HepG2 (cell line): ENCODE results near the gene TNPO3. TPM values are rescaled to one million over a fixed set of nuclear protein-coding genes. Genes with fewer than 3 reads are reported as not detected.
A peak's percentile ranks its signal among the peaks of the same experiment; 100 is the strongest.

Experiments
- AGO2 ChIP-seq: fragments of 200-400 bp; formaldehyde crosslinking; optimal IDR thresholded peaks from 2 replicates; pipeline ENCODE3; 2017; ENCODE audit warnings: mild to moderate bottlenecking, low read depth, low read length, moderate library complexity
- EP300 ChIP-seq, 3 experiments: sonication (generic) in 1 of 3; formaldehyde crosslinking in 1 of 3; IDR thresholded peaks; 2 replicates each; pipeline versions ENCODE4 v1.5.1 to v1.6.1; 2011 to 2020; ENCODE audit warnings: low read depth in 2 of 3, low read length in 2 of 3, borderline replicate concordance in 1 of 3, improper control_type of control experiment in 1 of 3, mild to moderate bottlenecking in 1 of 3, missing genetic modification reagents in 1 of 3, moderate library complexity in 1 of 3
- IRF2 ChIP-seq: IDR thresholded peaks from 2 replicates; pipeline ENCODE4 v1.6.1; 2018; ENCODE audit warnings: missing genetic modification reagents, missing compliant biosample characterization
- KDM5B ChIP-seq: sonication (generic); formaldehyde crosslinking; IDR thresholded peaks from 2 replicates; pipeline ENCODE4 v1.4.0; 2020; ENCODE audit warnings: missing genetic modification reagents, mild to moderate bottlenecking, borderline replicate concordance
- MTF1 ChIP-seq: sonication (generic); formaldehyde crosslinking; IDR thresholded peaks from 2 replicates; pipeline ENCODE4 v1.5.0; 2020; ENCODE audit warnings: missing genetic modification reagents
- NR2F6 ChIP-seq, 2 experiments: IDR thresholded peaks; 2 replicates each; pipeline ENCODE4 v1.6.1; 2016; ENCODE audit warnings: antibody characterized with exemption in 1 of 2, mild to moderate bottlenecking in 1 of 2
- RARA ChIP-seq: IDR thresholded peaks from 2 replicates; pipeline ENCODE4 v1.6.1; 2016; ENCODE audit warnings: missing genetic modification reagents, missing compliant biosample characterization
- REL ChIP-seq: sonication (generic); formaldehyde crosslinking; conservative IDR thresholded peaks from 2 replicates; pipeline ENCODE4 v1.8.0; 2022; ENCODE audit warnings: mild to moderate bottlenecking, missing genetic modification reagents, moderate library complexity
- TAF15 ChIP-seq: fragments of 200-400 bp; formaldehyde crosslinking; IDR thresholded peaks from one replicate; pipeline ENCODE4 v1.6.1; 2018; ENCODE audit warnings: mild to moderate bottlenecking, low read depth, low read length; ENCODE audit not compliant: poor library complexity, severe bottlenecking
- TMF1 ChIP-seq: sonication (generic); formaldehyde crosslinking; IDR thresholded peaks from 2 replicates; pipeline ENCODE4 v1.8.1; 2022; ENCODE audit warnings: low read depth, missing genetic modification reagents
- YEATS2 ChIP-seq: sonication (generic); formaldehyde crosslinking; IDR thresholded peaks from 2 replicates; pipeline ENCODE4 v1.4.0; 2020; ENCODE audit warnings: missing genetic modification reagents, borderline replicate concordance
- ZEB1 ChIP-seq: IDR thresholded peaks from 2 replicates; pipeline ENCODE4 v1.6.1; 2012; ENCODE audit warnings: mild to moderate bottlenecking, low read depth, inconsistent platforms; ENCODE audit not compliant: insufficient replicate concordance
- ZNF17 ChIP-seq: sonication (generic); formaldehyde crosslinking; IDR thresholded peaks from 2 replicates; pipeline ENCODE4 v1.5.0; 2020; ENCODE audit warnings: mild to moderate bottlenecking, missing genetic modification reagents
- ZNF230 ChIP-seq: sonication (generic); formaldehyde crosslinking; IDR thresholded peaks from 2 replicates; pipeline ENCODE4 v1.4.0; 2020; ENCODE audit warnings: mild to moderate bottlenecking, missing genetic modification reagents
- ZNF350 ChIP-seq: sonication (generic); formaldehyde crosslinking; IDR thresholded peaks from 2 replicates; pipeline ENCODE4 v1.4.0; 2020; ENCODE audit warnings: mild to moderate bottlenecking, low read depth, missing genetic modification reagents, borderline replicate concordance
- ZNF720 ChIP-seq: sonication (generic); formaldehyde crosslinking; IDR thresholded peaks from 2 replicates; pipeline ENCODE4 v1.4.0; 2020; ENCODE audit warnings: missing genetic modification reagents
- ZNF747 ChIP-seq: sonication (generic); formaldehyde crosslinking; IDR thresholded peaks from 2 replicates; pipeline ENCODE4 v1.8.1; 2023; ENCODE audit warnings: missing genetic modification reagents, mild to moderate bottlenecking, borderline replicate concordance
- polyA plus RNA-seq, 8 experiments: library from polyadenylated mRNA; depleted of rRNA in 3 of 8; stranded (reverse) in 7 of 8; unstranded in 1 of 8; fragments of >200 nt; fragmentation: Illumina TruSeq in 4 of 8; extraction: Trizol in 4 of 8; gene quantifications; 2 replicates each; pipeline versions ENCODE4 v1.2.1 to v1.2.3, GENCODE V29; 2011 to 2016; ENCODE audit warnings: low read depth in 4 of 8, missing spikeins in 1 of 8, mixed read lengths in 1 of 8; ENCODE audit not compliant: insufficient read depth in 1 of 8
- total RNA-seq, 5 experiments: library from RNA; depleted of rRNA; stranded (reverse); fragments of >200 nt; fragmentation: Illumina TruSeq; extraction: Trizol; gene quantifications; 2 replicates each; pipeline ENCODE4 v1.2.3, GENCODE V29; 2016; ENCODE audit warnings: low read depth in 1 of 5
- TF ChIP-seq, protein P1 (sequence below): sonication (generic); formaldehyde crosslinking; IDR thresholded peaks from 2 replicates; pipeline ENCODE4 v1.5.0; 2020; ENCODE audit warnings: mild to moderate bottlenecking, missing genetic modification reagents, moderate library complexity
- TF ChIP-seq, protein P2 (sequence below): sonication (generic); formaldehyde crosslinking; IDR thresholded peaks from 2 replicates; pipeline ENCODE4 v1.9.0; 2021; ENCODE audit warnings: missing genetic modification reagents, mild to moderate bottlenecking, borderline replicate concordance
- TF ChIP-seq, protein P3 (sequence below): sonication (generic); formaldehyde crosslinking; IDR thresholded peaks from 2 replicates; pipeline ENCODE4 v1.4.0; 2020; ENCODE audit warnings: missing genetic modification reagents
- TF ChIP-seq, protein P4 (sequence below): sonication (generic); formaldehyde crosslinking; IDR thresholded peaks from 2 replicates; pipeline ENCODE4 v1.5.0; 2020; ENCODE audit warnings: mild to moderate bottlenecking, missing genetic modification reagents
- TF ChIP-seq, protein P5 (sequence below): sonication (generic); formaldehyde crosslinking; IDR thresholded peaks from 2 replicates; pipeline ENCODE4 v1.8.1; 2023; ENCODE audit warnings: mild to moderate bottlenecking, moderate library complexity, missing genetic modification reagents
- TF ChIP-seq, protein P6 (sequence below): IDR thresholded peaks from 2 replicates; pipeline ENCODE4 v1.6.1; 2012; ENCODE audit warnings: inconsistent platforms

Gene TNPO3
- total and polyA plus RNA-seq, 2 of the 13 experiments (the other 11 are each of a cell fraction or from before 2014, with no cell fraction given) = 23.8 to 44.6 TPM

DNA sequence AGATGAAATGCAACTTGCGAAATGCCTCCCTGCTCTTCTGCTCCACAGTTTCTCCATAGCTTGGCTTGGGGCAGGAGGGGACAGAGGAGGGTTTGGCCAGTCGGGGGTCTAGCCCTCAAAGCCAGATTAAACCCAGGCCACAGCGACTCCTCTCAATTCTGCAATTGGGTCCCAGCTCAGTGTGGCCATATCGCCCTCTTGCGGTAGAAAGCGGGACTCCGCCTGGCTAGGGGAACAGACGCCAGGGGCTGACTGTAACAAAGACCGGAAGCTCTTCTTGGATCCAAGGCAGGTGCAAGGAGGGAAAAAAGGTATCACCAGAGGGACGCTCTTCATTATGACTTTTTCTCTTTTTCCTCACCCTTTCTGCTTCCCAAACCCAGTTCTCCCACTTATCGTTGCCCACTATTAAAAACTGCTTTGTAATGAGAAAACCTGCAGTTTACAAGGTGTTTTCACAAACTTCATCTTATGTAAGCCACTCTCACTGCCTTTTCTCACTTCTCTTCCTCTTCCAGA is 36.6 kb upstream of the TNPO3 start (continued):
- TF ChIP-seq, protein P1, sequence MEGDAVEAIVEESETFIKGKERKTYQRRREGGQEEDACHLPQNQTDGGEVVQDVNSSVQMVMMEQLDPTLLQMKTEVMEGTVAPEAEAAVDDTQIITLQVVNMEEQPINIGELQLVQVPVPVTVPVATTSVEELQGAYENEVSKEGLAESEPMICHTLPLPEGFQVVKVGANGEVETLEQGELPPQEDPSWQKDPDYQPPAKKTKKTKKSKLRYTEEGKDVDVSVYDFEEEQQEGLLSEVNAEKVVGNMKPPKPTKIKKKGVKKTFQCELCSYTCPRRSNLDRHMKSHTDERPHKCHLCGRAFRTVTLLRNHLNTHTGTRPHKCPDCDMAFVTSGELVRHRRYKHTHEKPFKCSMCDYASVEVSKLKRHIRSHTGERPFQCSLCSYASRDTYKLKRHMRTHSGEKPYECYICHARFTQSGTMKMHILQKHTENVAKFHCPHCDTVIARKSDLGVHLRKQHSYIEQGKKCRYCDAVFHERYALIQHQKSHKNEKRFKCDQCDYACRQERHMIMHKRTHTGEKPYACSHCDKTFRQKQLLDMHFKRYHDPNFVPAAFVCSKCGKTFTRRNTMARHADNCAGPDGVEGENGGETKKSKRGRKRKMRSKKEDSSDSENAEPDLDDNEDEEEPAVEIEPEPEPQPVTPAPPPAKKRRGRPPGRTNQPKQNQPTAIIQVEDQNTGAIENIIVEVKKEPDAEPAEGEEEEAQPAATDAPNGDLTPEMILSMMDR (CRISPR knock-in tag) = peak; percentile 98
- TF ChIP-seq IRF2 (peak; percentile 42; the same call in 1 of the 2 replicates), ZNF747 (CRISPR knock-in tag) (no peak), YEATS2 (peak; percentile 61; the same call in 1 of the 2 replicates), AGO2 (no peak), TAF15 (no peak), TMF1 (CRISPR knock-in tag) (no peak), ZNF230 (CRISPR knock-in tag) (no peak), MTF1 (CRISPR knock-in tag) (no peak), REL (CRISPR knock-in tag) (no peak), ZNF17 (CRISPR knock-in tag) (no peak), EP300 (IDR thresholded peaks at IDR 0.05; ENCODE audit: low read depth in 2 of 2, low read length in 2 of 2) (no peak), EP300 (CRISPR knock-in tag; IDR thresholded peaks at IDR 0.05; ENCODE audit: borderline replicate concordance) (no peak), ZNF350 (peak; percentile 52; the same call in 1 of the 2 replicates), NR2F6 (IDR thresholded peaks at IDR 0.05) (no peak), NR2F6 (CRISPR knock-in tag; IDR thresholded peaks at IDR 0.05) (peak; percentile 34; the same call in 1 of the 2 replicates), KDM5B (CRISPR knock-in tag) (no peak), RARA (CRISPR knock-in tag) (no peak), ZNF720 (CRISPR knock-in tag) (no peak), ZEB1 (no peak)
- TF ChIP-seq, protein P2, sequence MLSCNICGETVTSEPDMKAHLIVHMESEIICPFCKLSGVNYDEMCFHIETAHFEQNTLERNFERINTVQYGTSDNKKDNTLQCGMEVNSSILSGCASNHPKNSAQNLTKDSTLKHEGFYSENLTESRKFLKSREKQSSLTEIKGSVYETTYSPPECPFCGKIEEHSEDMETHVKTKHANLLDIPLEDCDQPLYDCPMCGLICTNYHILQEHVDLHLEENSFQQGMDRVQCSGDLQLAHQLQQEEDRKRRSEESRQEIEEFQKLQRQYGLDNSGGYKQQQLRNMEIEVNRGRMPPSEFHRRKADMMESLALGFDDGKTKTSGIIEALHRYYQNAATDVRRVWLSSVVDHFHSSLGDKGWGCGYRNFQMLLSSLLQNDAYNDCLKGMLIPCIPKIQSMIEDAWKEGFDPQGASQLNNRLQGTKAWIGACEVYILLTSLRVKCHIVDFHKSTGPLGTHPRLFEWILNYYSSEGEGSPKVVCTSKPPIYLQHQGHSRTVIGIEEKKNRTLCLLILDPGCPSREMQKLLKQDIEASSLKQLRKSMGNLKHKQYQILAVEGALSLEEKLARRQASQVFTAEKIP = no peak
- TF ChIP-seq, protein P3, sequence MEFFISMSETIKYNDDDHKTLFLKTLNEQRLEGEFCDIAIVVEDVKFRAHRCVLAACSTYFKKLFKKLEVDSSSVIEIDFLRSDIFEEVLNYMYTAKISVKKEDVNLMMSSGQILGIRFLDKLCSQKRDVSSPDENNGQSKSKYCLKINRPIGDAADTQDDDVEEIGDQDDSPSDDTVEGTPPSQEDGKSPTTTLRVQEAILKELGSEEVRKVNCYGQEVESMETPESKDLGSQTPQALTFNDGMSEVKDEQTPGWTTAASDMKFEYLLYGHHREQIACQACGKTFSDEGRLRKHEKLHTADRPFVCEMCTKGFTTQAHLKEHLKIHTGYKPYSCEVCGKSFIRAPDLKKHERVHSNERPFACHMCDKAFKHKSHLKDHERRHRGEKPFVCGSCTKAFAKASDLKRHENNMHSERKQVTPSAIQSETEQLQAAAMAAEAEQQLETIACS (CRISPR knock-in tag) = no peak
- TF ChIP-seq, protein P4, sequence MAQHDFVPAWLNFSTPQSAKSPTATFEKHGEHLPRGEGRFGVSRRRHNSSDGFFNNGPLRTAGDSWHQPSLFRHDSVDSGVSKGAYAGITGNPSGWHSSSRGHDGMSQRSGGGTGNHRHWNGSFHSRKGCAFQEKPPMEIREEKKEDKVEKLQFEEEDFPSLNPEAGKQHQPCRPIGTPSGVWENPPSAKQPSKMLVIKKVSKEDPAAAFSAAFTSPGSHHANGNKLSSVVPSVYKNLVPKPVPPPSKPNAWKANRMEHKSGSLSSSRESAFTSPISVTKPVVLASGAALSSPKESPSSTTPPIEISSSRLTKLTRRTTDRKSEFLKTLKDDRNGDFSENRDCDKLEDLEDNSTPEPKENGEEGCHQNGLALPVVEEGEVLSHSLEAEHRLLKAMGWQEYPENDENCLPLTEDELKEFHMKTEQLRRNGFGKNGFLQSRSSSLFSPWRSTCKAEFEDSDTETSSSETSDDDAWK (CRISPR knock-in tag) = no peak
- TF ChIP-seq, protein P5, sequence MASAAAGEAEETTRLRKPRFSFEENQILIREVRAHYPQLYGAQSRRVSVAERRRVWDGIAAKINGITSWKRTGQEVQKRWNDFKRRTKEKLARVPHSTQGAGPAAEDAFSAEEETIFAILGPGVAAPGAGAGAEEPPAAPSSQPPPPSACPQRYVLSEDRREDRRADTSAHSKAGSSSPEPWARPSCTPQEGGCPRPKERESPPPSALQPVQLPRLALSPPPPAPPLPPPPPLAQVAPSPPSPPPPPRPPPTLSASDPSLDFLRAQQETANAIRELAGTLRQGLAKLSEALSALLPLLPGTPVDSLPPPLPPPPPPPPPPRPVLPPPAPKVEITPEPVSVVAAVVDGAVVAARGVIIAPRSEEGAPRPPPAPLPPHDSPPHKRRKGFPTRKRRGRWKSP (CRISPR knock-in tag) = no peak
- TF ChIP-seq, protein P6, sequence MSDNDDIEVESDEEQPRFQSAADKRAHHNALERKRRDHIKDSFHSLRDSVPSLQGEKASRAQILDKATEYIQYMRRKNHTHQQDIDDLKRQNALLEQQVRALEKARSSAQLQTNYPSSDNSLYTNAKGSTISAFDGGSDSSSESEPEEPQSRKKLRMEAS = no peak
